Adrenal gland (tissue), 12 donors: Measurements from ENCODE around the gene IRF4. TPM values are rescaled to one million over a fixed set of nuclear protein-coding genes. Genes with fewer than 3 reads are reported as not detected.

ENCODE experiments used
- DNase-seq, 7 donors: peaks; one replicate each; pipeline ENCODE4 v3.0.0-alpha.2; 2019 to 2020
- H3K27ac ChIP-seq, 5 donors: fragments of 200-600 bp; sonication (generic) in 4 of 5; 1 replicate in 3 of 5; 2 replicates in 2 of 5; pipeline versions ENCODE4 v1.5.1 to v1.8.0; 2016 to 2020; ENCODE audit warnings: mild to moderate bottlenecking in 1 of 5
- H3K27me3 ChIP-seq: fragments of 200-600 bp; 2 replicates; pipeline ENCODE4 v1.8.0; 2021
- H3K36me3 ChIP-seq, 2 donors: fragments of 200-600 bp; replicated peaks in 1 of 2; 1 replicate in 1 of 2; 2 replicates in 1 of 2; pipeline versions ENCODE4 v1.5.1 to v1.8.0; 2018 to 2022
- H3K4me1 ChIP-seq, 2 donors: fragments of 200-600 bp; replicated peaks in 1 of 2; 1 replicate in 1 of 2; 2 replicates in 1 of 2; pipeline versions ENCODE4 v1.5.1 to v1.8.0; 2018 to 2021
- H3K4me3 ChIP-seq, 4 donors: fragments of 200-600 bp; sonication (generic) in 3 of 4; one replicate each; pipeline ENCODE4 v1.5.1; 2016 to 2018
- H3K9me3 ChIP-seq, 3 donors: fragments of 200-600 bp; sonication (generic) in 1 of 3; replicated peaks in 1 of 3; 1 replicate in 2 of 3; 2 replicates in 1 of 3; pipeline versions ENCODE4 v1.5.1 to v1.8.0; 2016 to 2021
- POLR2A ChIP-seq, 2 donors: fragments of 450-650 bp; IDR thresholded peaks; one replicate each; pipeline ENCODE4 v1.6.1; 2017; ENCODE audit warnings: antibody characterized with exemption in 2 of 2, mild to moderate bottlenecking in 2 of 2, moderate library complexity in 1 of 2
- WGBS, 4 donors: extraction: QIAGEN DNeasy Blood & Tissue Kit in 2 of 4; methylation state at CpG; one replicate each; pipeline versions ENCODE4 v1.1.5 to v1.1.7; 2013 to 2017; 5-methylcytosine and 5-hydroxymethylcytosine counted together
- intact Hi-C, 2 donors: fragments of 100-400 bp; cut with DNase I; formaldehyde crosslinking; loops; one replicate each; pipeline versions ENCODE4 v1.14.1 to v1.15.0; 2022 to 2023
- polyA plus RNA-seq, 3 donors: library from polyadenylated mRNA; stranded (reverse); fragments of 200-250 nt in 2 of 3; fragments of 350-450 nt in 1 of 3; fragmentation: Illumina TruSeq in 1 of 3; extraction: RNeasy Lipid Tissue Mini Kit (QIAGEN cat#74804) in 1 of 3; gene quantifications; one replicate each; pipeline ENCODE4 v1.2.3, GENCODE V29; 2013 to 2014
- total RNA-seq, 9 donors: library from RNA; depleted of rRNA in 4 of 9; stranded (reverse); fragments of >200 nt in 4 of 9; fragments of 120-200 nt in 1 of 9; fragmentation: NEBNext Ultra II Directional in 1 of 9; extraction: Animal tissue kit (Norgen Biotek cat#: 25700) in 1 of 9; gene quantifications; one replicate each; pipeline versions ENCODE4 v1.1.0 to v1.2.4, GENCODE V29; 2013 to 2023
- TF ChIP-seq, protein P1 (sequence below), 6 experiments: fragments of 450-650 bp in 4 of 6; fragments of 200-600 bp in 2 of 6; sonication (generic) in 1 of 6; IDR thresholded peaks; 1 replicate in 5 of 6; 2 replicates in 1 of 6; pipeline versions ENCODE4 v1.5.1 to v1.8.0; 2016 to 2021; ENCODE audit warnings: antibody characterized with exemption in 6 of 6, mild to moderate bottlenecking in 2 of 6, moderate library complexity in 1 of 6
- donor health status: healthy with polysubstance abuse.
- donor health status: Bipolar disorder and iron deficiency.
- donor health status: DM: yes; HTN: yes; CAD: no.
- donor health status: DM: no; HTN: no; CAD: no.
- donor health status: DM: no; HTN: no; CAD: no.
- donor health status: DM: yes; HTN: yes; CAD: no.

Gene IRF4
- total and polyA plus RNA-seq, 12 donors: 0.06 to 1.5 (median 0.48) TPM; not detected in 1

DNA sequence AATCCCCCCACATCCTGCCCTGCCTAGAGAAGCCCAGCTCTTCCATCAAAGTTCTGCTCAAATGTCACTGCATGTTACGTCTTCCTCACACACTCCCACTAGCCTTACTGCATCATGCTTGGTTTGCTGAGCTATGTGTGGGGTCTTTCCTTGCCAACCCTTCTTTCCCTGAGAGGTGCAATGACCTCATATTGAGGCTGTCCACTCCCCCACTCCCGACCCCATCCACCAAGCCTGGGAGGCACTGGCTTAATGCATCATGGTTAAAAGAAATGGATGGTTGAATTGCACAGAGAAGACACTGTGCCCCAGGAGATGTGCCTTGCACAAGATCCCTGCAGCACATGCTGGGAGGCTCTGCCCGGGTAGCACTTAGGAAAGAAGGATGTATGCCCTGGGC, 7.7 kb upstream of the IRF4 start:
- DNase-seq: no peak
- Histone ChIP-seq H3K27me3 (peaks cover 28% of the 10 kb centered on the region), H3K4me1 (no peaks in the 10 kb centered on the region), H3K4me3 (no peak overlapping the region), H3K27ac (no peak overlapping the region), H3K36me3 (no peaks in the 10 kb centered on the region), H3K9me3 (no peaks in the 10 kb centered on the region)
- WGBS, 4 donors: 51 to 68% (median 61%) methylated on average over 3 of the region's 3 CpGs
- TF ChIP-seq, protein P1, sequence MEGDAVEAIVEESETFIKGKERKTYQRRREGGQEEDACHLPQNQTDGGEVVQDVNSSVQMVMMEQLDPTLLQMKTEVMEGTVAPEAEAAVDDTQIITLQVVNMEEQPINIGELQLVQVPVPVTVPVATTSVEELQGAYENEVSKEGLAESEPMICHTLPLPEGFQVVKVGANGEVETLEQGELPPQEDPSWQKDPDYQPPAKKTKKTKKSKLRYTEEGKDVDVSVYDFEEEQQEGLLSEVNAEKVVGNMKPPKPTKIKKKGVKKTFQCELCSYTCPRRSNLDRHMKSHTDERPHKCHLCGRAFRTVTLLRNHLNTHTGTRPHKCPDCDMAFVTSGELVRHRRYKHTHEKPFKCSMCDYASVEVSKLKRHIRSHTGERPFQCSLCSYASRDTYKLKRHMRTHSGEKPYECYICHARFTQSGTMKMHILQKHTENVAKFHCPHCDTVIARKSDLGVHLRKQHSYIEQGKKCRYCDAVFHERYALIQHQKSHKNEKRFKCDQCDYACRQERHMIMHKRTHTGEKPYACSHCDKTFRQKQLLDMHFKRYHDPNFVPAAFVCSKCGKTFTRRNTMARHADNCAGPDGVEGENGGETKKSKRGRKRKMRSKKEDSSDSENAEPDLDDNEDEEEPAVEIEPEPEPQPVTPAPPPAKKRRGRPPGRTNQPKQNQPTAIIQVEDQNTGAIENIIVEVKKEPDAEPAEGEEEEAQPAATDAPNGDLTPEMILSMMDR (IDR thresholded peaks at IDR 0.05): no peak
- TF ChIP-seq POLR2A (IDR thresholded peaks at IDR 0.05): no peak
- intact Hi-C loops: no loop called here

DNA sequence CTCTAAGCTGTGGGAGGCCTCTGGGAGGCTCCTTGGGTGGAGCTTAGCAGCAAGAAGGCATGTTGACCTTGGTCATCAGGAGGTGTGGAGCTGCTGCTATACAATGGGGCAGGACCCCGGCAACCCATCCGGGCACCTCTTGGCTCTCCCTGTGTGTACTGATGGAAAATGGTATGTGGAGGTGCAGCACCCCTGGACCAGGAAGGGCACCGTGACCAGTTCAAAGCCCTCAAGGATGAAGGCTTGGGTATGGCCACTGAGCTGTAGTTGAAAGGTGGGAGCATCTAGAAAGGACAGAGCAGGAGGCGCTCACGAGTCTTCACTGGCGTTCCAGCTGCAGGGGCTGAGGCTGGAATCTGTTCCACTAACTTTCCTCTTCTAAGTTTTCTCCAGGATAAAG, 6.7 kb upstream of the IRF4 start:
- peaks cover 25% of the 10 kb centered on the region for H3K27me3 ChIP-seq

DNA sequence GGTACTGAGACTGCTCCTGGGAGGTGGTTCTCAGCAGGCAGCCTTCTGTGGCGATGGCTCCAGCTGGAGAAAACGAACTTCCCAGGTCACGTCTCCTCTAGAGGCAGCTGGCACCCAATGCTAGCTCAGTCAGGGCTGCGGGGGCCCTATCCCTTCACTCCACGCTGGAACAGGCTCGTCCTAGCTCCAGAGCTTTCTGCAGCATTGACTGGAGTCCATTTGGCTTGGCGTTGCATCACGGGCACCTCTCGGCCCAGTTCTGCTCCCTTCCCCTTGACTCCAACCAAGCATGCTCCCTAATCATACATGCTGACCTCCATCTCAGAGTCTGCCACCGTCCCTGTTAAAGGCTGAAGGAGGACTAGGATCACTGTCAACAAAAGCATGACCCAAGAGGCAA, 5.9 kb upstream of the IRF4 start:
- TF ChIP-seq, protein P1 (IDR thresholded peaks at IDR 0.05): no peak
- no peak for TF ChIP-seq POLR2A (IDR thresholded peaks at IDR 0.05)
- intact Hi-C loops: no loop called here
- Histone ChIP-seq H3K27ac (no peak overlapping the region), H3K27me3 (peaks cover 27% of the 10 kb centered on the region), H3K36me3 (no peaks in the 10 kb centered on the region), H3K4me3 (no peak overlapping the region), H3K9me3 (no peaks in the 10 kb centered on the region), H3K4me1 (no peaks in the 10 kb centered on the region)
- DNase-seq: no peak
- WGBS, 4 donors: 75 to 91% (median 84%) methylated on average over 10 of the region's 10 CpGs

More for the DNA sequence above, 6.7 kb upstream of the IRF4 start:
- Histone ChIP-seq H3K4me3 (no peak overlapping the region), H3K27ac (no peak overlapping the region), H3K9me3 (no peaks in the 10 kb centered on the region), H3K4me1 (no peaks in the 10 kb centered on the region), H3K36me3 (no peaks in the 10 kb centered on the region)
- intact Hi-C loops: no loop called here
- no peak for DNase-seq
- no peak for TF ChIP-seq POLR2A (IDR thresholded peaks at IDR 0.05)
- TF ChIP-seq, protein P1 (IDR thresholded peaks at IDR 0.05): no peak
- WGBS, 4 donors: 81 to 89% (median 81%) methylated on average over 6 of the region's 6 CpGs

DNA sequence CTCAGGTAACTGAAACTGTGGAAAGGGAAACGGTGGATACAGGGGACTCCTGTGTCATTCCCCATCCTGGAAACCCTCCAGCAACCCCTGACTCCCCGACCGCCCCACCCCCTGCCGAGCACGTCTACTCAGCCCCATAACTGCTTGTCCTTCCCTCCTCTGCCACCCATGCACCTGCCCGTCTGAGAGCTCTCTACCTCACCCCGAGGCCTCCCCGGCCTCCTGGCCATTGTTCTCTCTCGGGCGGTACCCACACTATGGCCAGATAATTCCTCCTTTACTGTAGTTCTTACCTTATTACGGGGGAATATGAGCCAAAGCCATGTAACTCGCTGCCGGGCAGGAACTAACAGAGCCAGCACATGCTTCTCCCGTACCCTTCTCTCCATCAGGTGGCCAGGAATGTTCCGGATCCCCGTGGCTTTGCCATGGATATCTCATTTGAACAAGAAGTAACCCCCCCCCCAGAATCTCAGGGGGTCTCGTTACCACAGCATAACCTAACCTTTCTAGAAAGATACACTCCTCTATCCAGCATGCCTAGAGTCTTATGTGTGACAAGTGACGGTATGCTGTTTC, 4.8 kb upstream of the IRF4 start:
- Histone ChIP-seq H3K4me3 (no peak overlapping the region), H3K36me3 (no peaks in the 10 kb centered on the region), H3K27ac (no peak overlapping the region), H3K9me3 (no peaks in the 10 kb centered on the region), H3K27me3 (peaks cover 28% of the 10 kb centered on the region), H3K4me1 (peaks cover 1 to 2% of the 10 kb centered on the region in 2 donors)
- intact Hi-C loops: no loop called here
- TF ChIP-seq, protein P1 (IDR thresholded peaks at IDR 0.05): no peak
- no peak for TF ChIP-seq POLR2A (IDR thresholded peaks at IDR 0.05)
- no peak for DNase-seq
- 86 to 89% (median 89%) methylated on average over 18 of the region's 18 CpGs for WGBS, 4 donors
